CD14-positive monocyte (primary cell): ENCODE measurements around the gene HYAL1. TPM values are rescaled to one million over a fixed set of nuclear protein-coding genes. Genes with fewer than 3 reads are reported as not detected.

ENCODE experiments used
- DNase-seq, 3 donors: peaks; one replicate each; pipeline ENCODE4 v3.0.0-alpha.2; 2011 to 2022
- H2AFZ ChIP-seq: 2 replicates; pipeline ENCODE4 v1.6.0; 2012; ENCODE audit warnings: mild to moderate bottlenecking, low read depth, low read length, inconsistent platforms; ENCODE audit not compliant: insufficient read depth, poor library complexity, severe bottlenecking
- H3K27ac ChIP-seq, 2 donors: 1 replicate in 1 of 2; 2 replicates in 1 of 2; pipeline ENCODE4 v1.5.1; 2012 to 2013; ENCODE audit warnings: low read length in 2 of 2, control low read depth in 1 of 2, inconsistent platforms in 1 of 2, low read depth in 1 of 2, mild to moderate bottlenecking in 1 of 2
- H3K27me3 ChIP-seq, 2 donors: one replicate each; pipeline versions ENCODE4 v1.6.0 to v1.6.1; 2011 to 2013; ENCODE audit warnings: low read length in 2 of 2; ENCODE audit not compliant: control insufficient read depth in 2 of 2, insufficient read depth in 2 of 2
- H3K36me3 ChIP-seq, 2 donors: replicated peaks in 1 of 2; 1 replicate in 1 of 2; 2 replicates in 1 of 2; pipeline versions ENCODE4 v1.5.1 to v1.6.1; 2012 to 2013; ENCODE audit warnings: low read length in 2 of 2, control low read depth in 1 of 2, inconsistent platforms in 1 of 2, mild to moderate bottlenecking in 1 of 2; ENCODE audit not compliant: insufficient read depth in 2 of 2, control insufficient read depth in 1 of 2
- H3K4me1 ChIP-seq, 2 donors: 1 replicate in 1 of 2; 2 replicates in 1 of 2; pipeline versions ENCODE4 v1.5.1 to v1.6.1; 2012 to 2013; ENCODE audit warnings: low read length in 2 of 2, control low read depth in 1 of 2, inconsistent platforms in 1 of 2, mild to moderate bottlenecking in 1 of 2, moderate library complexity in 1 of 2; ENCODE audit not compliant: insufficient read depth in 2 of 2, control insufficient read depth in 1 of 2
- H3K4me2 ChIP-seq: replicated peaks from 2 replicates; pipeline ENCODE3; 2012; ENCODE audit warnings: low read length, moderate library complexity, mild to moderate bottlenecking; ENCODE audit not compliant: poor library complexity, severe bottlenecking; ENCODE audit errors: extremely low read depth
- H3K4me3 ChIP-seq, 3 experiments: fragments of 200-600 bp in 1 of 3; sonication (generic) in 1 of 3; replicated peaks in 1 of 3; 1 replicate in 2 of 3; 2 replicates in 1 of 3; pipeline ENCODE4 v1.5.1; 2011 to 2013; ENCODE audit warnings: low read length in 3 of 3, mild to moderate bottlenecking in 3 of 3, control low read depth in 2 of 3, low read depth in 2 of 3, inconsistent platforms in 1 of 3, moderate library complexity in 1 of 3
- H3K79me2 ChIP-seq: 2 replicates; pipeline ENCODE4 v1.6.0; 2012; ENCODE audit warnings: mild to moderate bottlenecking, control low read depth, inconsistent platforms, low read length, moderate library complexity; ENCODE audit not compliant: insufficient read depth
- H3K9ac ChIP-seq: 2 replicates; pipeline ENCODE4 v1.6.0; 2017; ENCODE audit warnings: low read length, mild to moderate bottlenecking; ENCODE audit not compliant: insufficient read depth, poor library complexity, severe bottlenecking
- H3K9me3 ChIP-seq, 2 donors: replicated peaks in 1 of 2; 1 replicate in 1 of 2; 2 replicates in 1 of 2; pipeline versions ENCODE4 v1.5.1 to v1.6.1; 2012 to 2013; ENCODE audit warnings: low read length in 2 of 2, control low read depth in 1 of 2; ENCODE audit not compliant: control insufficient read depth in 1 of 2, insufficient read depth in 1 of 2
- H4K20me1 ChIP-seq: 2 replicates; pipeline ENCODE4 v1.6.0; 2012; ENCODE audit warnings: mild to moderate bottlenecking, low read length, control low read depth, moderate library complexity; ENCODE audit not compliant: insufficient read depth
- H3K27ac Mint-ChIP-seq, 7 donors: one replicate each; pipeline ENCODE4 v1.8.0; 2020; ENCODE audit warnings: mild to moderate bottlenecking in 7 of 7, mixed read lengths in 7 of 7, moderate library complexity in 6 of 7, inconsistent platforms in 2 of 7
- H3K27me3 Mint-ChIP-seq, 3 donors: one replicate each; pipeline ENCODE4 v1.8.0; 2021 to 2022; ENCODE audit warnings: low read depth in 3 of 3, mild to moderate bottlenecking in 3 of 3, mixed read lengths in 3 of 3, moderate library complexity in 3 of 3, inconsistent platforms in 1 of 3
- H3K36me3 Mint-ChIP-seq, 2 donors: one replicate each; pipeline ENCODE4 v1.8.0; 2020; ENCODE audit warnings: mixed read lengths in 2 of 2, inconsistent platforms in 1 of 2, mild to moderate bottlenecking in 1 of 2
- H3K4me1 Mint-ChIP-seq: one replicate; pipeline ENCODE4 v1.8.0; 2020; ENCODE audit warnings: mild to moderate bottlenecking, mixed read lengths
- H3K4me3 Mint-ChIP-seq, 2 donors: one replicate each; pipeline ENCODE4 v1.8.0; 2020; ENCODE audit warnings: mild to moderate bottlenecking in 2 of 2, mixed read lengths in 2 of 2, moderate library complexity in 1 of 2
- H3K9me3 Mint-ChIP-seq, 7 donors: one replicate each; pipeline ENCODE4 v1.8.0; 2020 to 2022; ENCODE audit warnings: mixed read lengths in 7 of 7, mild to moderate bottlenecking in 6 of 7, moderate library complexity in 6 of 7, inconsistent platforms in 2 of 7
- CTCF ChIP-seq: fragments of 200-600 bp; IDR thresholded peaks from one replicate; pipeline ENCODE4 v1.8.0; 2022; ENCODE audit warnings: antibody characterized with exemption, mild to moderate bottlenecking
- WGBS: methylation state at CpG from one replicate; pipeline ENCODE4 v1.1.5; 2013; ENCODE audit warnings: missing lambda C conversion rate; ENCODE audit not compliant: insufficient coverage; 5-methylcytosine and 5-hydroxymethylcytosine counted together
- intact Hi-C, 2 donors: fragments of 100-400 bp; cut with micrococcal nuclease; formaldehyde crosslinking; loops; one replicate each; pipeline versions ENCODE4 v1.15.0 to v1.15.1; 2023
- polyA plus RNA-seq, 3 donors: library from polyadenylated mRNA; depleted of rRNA in 1 of 3; unstranded in 2 of 3; stranded (reverse) in 1 of 3; fragments of 300-500 nt in 2 of 3; fragments of >200 nt in 1 of 3; fragmentation: Illumina TruSeq in 2 of 3; gene quantifications; 1 replicate in 2 of 3; 2 replicates in 1 of 3; pipeline ENCODE4 v1.2.3, GENCODE V29; 2012 to 2021

Gene HYAL1
- polyA plus RNA-seq, 3 donors = 0.57 TPM; not detected in 2

DNA sequence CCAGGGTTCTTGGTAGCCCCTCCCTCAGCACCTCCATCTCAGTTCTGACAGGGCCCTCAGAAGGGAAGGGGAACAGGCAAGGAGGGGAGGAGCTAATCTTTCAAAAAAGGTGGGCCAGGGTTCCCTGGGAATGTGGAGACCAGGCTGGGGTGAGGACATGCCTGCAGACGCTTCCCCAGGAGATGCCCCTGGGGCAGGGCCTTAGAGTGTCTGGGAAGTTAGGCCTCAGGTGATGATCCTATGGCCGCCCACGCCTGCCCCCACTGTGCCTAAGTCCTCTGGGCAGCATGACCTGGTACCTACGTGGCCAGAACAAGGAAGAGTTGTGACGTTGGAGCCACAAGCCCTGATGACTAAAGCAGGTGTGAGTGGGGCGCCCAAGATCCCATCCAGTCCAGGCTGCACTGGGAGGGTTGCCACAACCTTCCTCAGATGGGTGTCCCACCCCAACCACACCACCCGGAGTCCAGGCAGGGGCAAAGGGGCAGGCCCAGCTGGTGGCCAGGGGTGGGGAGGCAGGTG is 38.3 kb downstream of the HYAL1 start:
- Mint-ChIP-seq H3K27ac (peak overlapping the region in 1 of 7 donors; percentile 42), H3K36me3 (peaks cover 2% of the 10 kb centered on the region in 2 donors), H3K4me1 (peaks cover 3% of the 10 kb centered on the region), H3K4me3 (no peak overlapping the region), H3K27me3 (peaks cover 31 to 40% (median 36%) of the 10 kb centered on the region in 3 donors), H3K9me3 (no peaks in the 10 kb centered on the region)
- H3K79me2 ChIP-seq = no peaks in the 10 kb centered on the region
- 73% methylated on average over 5 of the region's 7 CpGs for WGBS
- H2AFZ ChIP-seq = no peak overlapping the region
- H3K4me1 ChIP-seq = peaks cover 6 to 10% of the 10 kb centered on the region in 2 donors
- no peak for DNase-seq
- H3K27me3 ChIP-seq = peaks cover 0 to 22% of the 10 kb centered on the region in 2 donors
- H3K9ac ChIP-seq = no peak overlapping the region
- intact Hi-C loops = no loop called here
- no peaks in the 10 kb centered on the region for H3K36me3 ChIP-seq
- H3K4me2 ChIP-seq = no peak overlapping the region
- H3K27ac ChIP-seq = no peak overlapping the region
- no peak overlapping the region for H3K4me3 ChIP-seq
- no peaks in the 10 kb centered on the region for H3K9me3 ChIP-seq
- TF ChIP-seq CTCF = no peak
- H4K20me1 ChIP-seq = peaks cover 31% of the 10 kb centered on the region

- WGBS = no CpG with 5 or more reads among the region's 7 CpGs
- Histone ChIP-seq H3K4me1 (peaks cover 11 to 16% of the 10 kb centered on the region in 2 donors), H3K36me3 (peaks cover 0 to 2% of the 10 kb centered on the region in 2 donors), H3K27me3 (peaks cover 0 to 22% of the 10 kb centered on the region in 2 donors), H4K20me1 (peaks cover 36% of the 10 kb centered on the region), H3K9me3 (no peaks in the 10 kb centered on the region), H3K4me3 (no peak overlapping the region), H3K27ac (no peak overlapping the region), H2AFZ (no peak overlapping the region), H3K9ac (no peak overlapping the region), H3K79me2 (no peaks in the 10 kb centered on the region), H3K4me2 (no peak overlapping the region)
- DNase-seq = no peak
- peaks cover 2 to 3% of the 10 kb centered on the region in 2 donors for H3K36me3 Mint-ChIP-seq
- intact Hi-C loops = no loop called here
- peaks cover 7% of the 10 kb centered on the region for H3K4me1 Mint-ChIP-seq
- H3K4me3 Mint-ChIP-seq = no peak overlapping the region
- no peak overlapping the region for H3K27ac Mint-ChIP-seq
- TF ChIP-seq CTCF = no peak
- H3K9me3 Mint-ChIP-seq = no peaks in the 10 kb centered on the region
- H3K27me3 Mint-ChIP-seq = peaks cover 31 to 40% (median 36%) of the 10 kb centered on the region in 3 donors
These were observed 38.9 kb downstream of the HYAL1 start for GRCh38 chr3:50264383-50264963.
